Pancreas (tissue), 10 donors: Measurements from ENCODE around the gene RFC5. TPM values are rescaled to one million over a fixed set of nuclear protein-coding genes. Genes with fewer than 3 reads are reported as not detected.

ENCODE experiments used
- ATAC-seq, 4 donors: fragments of 200-7000 bp; cut with Tn5 transposase; one replicate each; pipeline versions ENCODE4 v1.8.0 to v1.9.1; 2020; ENCODE audit warnings: mild to moderate bottlenecking in 4 of 4, moderate library complexity in 4 of 4
- DNase-seq, 6 donors: peaks; one replicate each; pipeline ENCODE4 v3.0.0-alpha.2; 2020
- FAIRE-seq: peaks from 2 replicates; lab custom pipeline; 2012; peaks lifted over from hg19 to GRCh38; lab: Jason Lieb, UNC
- H3K27ac ChIP-seq, 4 donors: fragments of 200-600 bp; sonication (generic); 1 replicate in 3 of 4; 2 replicates in 1 of 4; pipeline versions ENCODE4 v1.5.0 to v1.8.0; 2020
- H3K27me3 ChIP-seq, 4 donors: fragments of 200-600 bp; one replicate each; pipeline ENCODE4 v1.8.0; 2021
- H3K36me3 ChIP-seq, 3 donors: fragments of 200-600 bp; sonication (generic) in 1 of 3; one replicate each; pipeline versions ENCODE4 v1.5.0 to v1.8.0; 2020 to 2021
- H3K4me1 ChIP-seq, 3 donors: fragments of 200-600 bp; one replicate each; pipeline ENCODE4 v1.8.0; 2021
- H3K4me3 ChIP-seq, 4 donors: fragments of 200-600 bp; sonication (generic) in 2 of 4; one replicate each; pipeline versions ENCODE4 v1.5.0 to v1.8.0; 2020 to 2021
- H3K9me3 ChIP-seq, 4 donors: fragments of 200-600 bp; one replicate each; pipeline ENCODE4 v1.8.0; 2021
- CTCF ChIP-seq, 4 donors: fragments of 200-600 bp; sonication (generic) in 3 of 4; IDR thresholded peaks; one replicate each; pipeline versions ENCODE4 v1.5.0 to v1.8.0; 2021; ENCODE audit warnings: antibody characterized with exemption in 4 of 4
- WGBS, 2 donors: extraction: QIAGEN DNeasy Blood & Tissue Kit; methylation state at CpG; one replicate each; pipeline ENCODE4 v1.1.7; 2013; 5-methylcytosine and 5-hydroxymethylcytosine counted together
- intact Hi-C, 3 donors: fragments of 100-400 bp; cut with DNase I; formaldehyde crosslinking; loops; one replicate each; pipeline versions ENCODE4 v1.11.1 to v1.14.2; 2022
- polyA plus RNA-seq, 2 donors: library from polyadenylated mRNA; stranded (reverse); fragments of 200-250 nt; gene quantifications; one replicate each; pipeline ENCODE4 v1.2.3, GENCODE V29; 2013
- total RNA-seq, 6 donors: library from RNA; stranded (reverse); fragmentation: NEBNext Ultra II Directional in 4 of 6; extraction: Animal tissue kit (Norgen Biotek cat#: 25700) in 4 of 6; gene quantifications; one replicate each; pipeline versions ENCODE4 v1.2.1 to v1.2.4, GENCODE V29; 2021 to 2023
- donor health status: healthy with polysubstance abuse.
- donor health status: DM: no; HTN: no; CAD: no; lungs with moderate emphysema.
- donor health status: DM: no; HTN: no; CAD: no.
- donor health status: control.
- donor health status: control.
- donor health status: Bipolar disorder and iron deficiency.
- donor health status: DM: yes; HTN: yes; CAD: no.
- donor health status: DM: no; HTN: no; CAD: no.
- donor health status: DM: no; HTN: no; CAD: no.
- donor health status: DM: yes; HTN: yes; CAD: no.

The RFC5 gene
- total and polyA plus RNA-seq, 8 donors, result 4.0 to 8.8 (median 5.1) TPM

- peaks cover 22 to 37% (median 35%) of the 10 kb centered on the region in 3 donors for H3K4me1 ChIP-seq
- intact Hi-C loops, result no loop called here
- no peaks in the 10 kb centered on the region for H3K9me3 ChIP-seq
- H3K27me3 ChIP-seq, result no peaks in the 10 kb centered on the region
- TF ChIP-seq CTCF (IDR thresholded peaks at IDR 0.05), result no peak
- H3K36me3 ChIP-seq, result peaks cover 0 to 7% (median 0%) of the 10 kb centered on the region in 3 donors
- H3K27ac ChIP-seq, result peak overlapping the region; percentile 61 to 82 (median 70)
- peak; percentile 95 to 97 (median 96) for ATAC-seq
- 24 to 28% methylated on average over 13 to 14 of the region's 14 CpGs for WGBS, 2 donors
- FAIRE-seq, result no peak
- DNase-seq, result peak; percentile 69 to 89 (median 80)
- peak overlapping the region in 2 of 4 donors; percentile 4 to 7 for H3K4me3 ChIP-seq
Observed at GRCh38 chr12:118052324-118053070, 36.0 kb downstream of the RFC5 start.

- H3K9me3 ChIP-seq, result no peaks in the 10 kb centered on the region
- peaks cover 0 to 7% (median 0%) of the 10 kb centered on the region in 3 donors for H3K36me3 ChIP-seq
- intact Hi-C loops, result no loop called here
- H3K4me1 ChIP-seq, result peaks cover 22 to 37% (median 35%) of the 10 kb centered on the region in 3 donors
- no peak for FAIRE-seq
- TF ChIP-seq CTCF (IDR thresholded peaks at IDR 0.05), result no peak
- no peak overlapping the region for H3K4me3 ChIP-seq
- DNase-seq, result no peak
- H3K27me3 ChIP-seq, result no peaks in the 10 kb centered on the region
- H3K27ac ChIP-seq, result peak overlapping the region; percentile 61 to 82 (median 70)
- no peak for ATAC-seq
- 80 to 85% methylated on average over 10 of the region's 10 CpGs for WGBS, 2 donors
Observed at GRCh38 chr12:118053071-118053985, 36.8 kb downstream of the RFC5 start.

- Histone ChIP-seq H3K27ac (peak overlapping the region in 1 of 4 donors; percentile 33), H3K4me1 (peaks cover 22 to 45% (median 44%) of the 10 kb centered on the region in 3 donors), H3K4me3 (no peak overlapping the region), H3K36me3 (peaks cover 0 to 7% (median 0%) of the 10 kb centered on the region in 3 donors), H3K9me3 (no peaks in the 10 kb centered on the region), H3K27me3 (no peaks in the 10 kb centered on the region)
- TF ChIP-seq CTCF (IDR thresholded peaks at IDR 0.05), result peak; percentile 33 to 42 (median 38)
- peak in 1 of 4 donors; percentile 26 for ATAC-seq
- FAIRE-seq, result no peak
- intact Hi-C loops, result no loop called here
- peak in 2 of 6 donors; percentile 41 to 54 for DNase-seq
- WGBS, 2 donors, result 40 to 47% methylated on average over 2 of the region's 2 CpGs
Observed at GRCh38 chr12:118055144-118055557, 38.6 kb downstream of the RFC5 start.

- Histone ChIP-seq H3K36me3 (no peaks in the 10 kb centered on the region), H3K4me1 (peaks cover 22 to 45% (median 44%) of the 10 kb centered on the region in 3 donors), H3K9me3 (no peaks in the 10 kb centered on the region), H3K4me3 (no peak overlapping the region), H3K27ac (peak overlapping the region in 2 of 4 donors; percentile 30 to 46), H3K27me3 (no peaks in the 10 kb centered on the region)
- TF ChIP-seq CTCF (IDR thresholded peaks at IDR 0.05), result no peak
- FAIRE-seq (no peak), DNase-seq (peak in 1 of 6 donors; percentile 40), ATAC-seq (no peak)
- intact Hi-C loops, result no loop called here
- WGBS, 2 donors, result 52 to 54% methylated on average over 13 of the region's 13 CpGs
Observed at GRCh38 chr12:118055865-118056773, 39.6 kb downstream of the RFC5 start.
